IMR-90 (cell line): ENCODE measurements around the gene RRP7A. TPM values are rescaled to one million over a fixed set of nuclear protein-coding genes. Genes with fewer than 3 reads are reported as not detected.
"Not testable (repeated sequence)": the region's sequence is repeated elsewhere in the genome, so short reads cannot be mapped to it uniquely, and the experiment has no call there.

Source experiments
- ATAC-seq: fragments of 200-7000 bp; cut with Tn5 transposase; 2 replicates; pipeline ENCODE4 v1.9.1; 2020; ENCODE audit warnings: low read depth, mild to moderate bottlenecking, moderate library complexity
- BruUV-seq: library from RNA; stranded (reverse); fragments of 400-500 nt; replicated peaks from 2 replicates; lab custom pipeline; 2021; lab: Mats Ljungman, UMichigan
- CTCF ChIA-PET: fragments of 300-600 bp; formaldehyde crosslinking; extraction: SDS; loops from one replicate; lab custom pipeline; 2021; ENCODE audit warnings: antibody characterized with exemption; lab: Yijun Ruan, JAX
- POLR2A ChIA-PET: fragments of 300-600 bp; sonication (Branson Sonifier 250); formaldehyde crosslinking; loops from one replicate; lab custom pipeline; 2022; ENCODE audit warnings: antibody characterized with exemption; ENCODE audit not compliant: unreplicated experiment; lab: Charles Lee
- DNase-seq: peaks from one replicate; pipeline ENCODE4 v3.0.0; 2013
- H2AFZ ChIP-seq: replicated peaks from 2 replicates; pipeline ENCODE3; 2013; ENCODE audit warnings: low read length, mild to moderate bottlenecking; ENCODE audit not compliant: poor library complexity
- H2AK5ac ChIP-seq: 2 replicates; pipeline ENCODE4 v1.6.1; 2013; ENCODE audit warnings: low read depth, low read length, inconsistent platforms
- H2AK9ac ChIP-seq: replicated peaks from 2 replicates; pipeline ENCODE3; 2013; ENCODE audit warnings: mild to moderate bottlenecking, low read depth, low read length, moderate library complexity; ENCODE audit not compliant: poor library complexity
- H2BK120ac ChIP-seq: 2 replicates; pipeline ENCODE4 v1.6.1; 2013; ENCODE audit warnings: low read depth, low read length, inconsistent platforms
- H2BK15ac ChIP-seq: 3 replicates; pipeline ENCODE4 v1.6.1; 2013; ENCODE audit warnings: low read depth, low read length, inconsistent platforms
- H2BK20ac ChIP-seq: 2 replicates; pipeline ENCODE4 v1.6.1; 2013; ENCODE audit warnings: low read depth, mild to moderate bottlenecking, inconsistent platforms, low read length, moderate library complexity
- H2BK5ac ChIP-seq: 2 replicates; pipeline ENCODE4 v1.6.1; 2013; ENCODE audit warnings: mild to moderate bottlenecking, low read depth, low read length, inconsistent platforms; ENCODE audit not compliant: poor library complexity, severe bottlenecking
- H3K14ac ChIP-seq: replicated peaks from 2 replicates; pipeline ENCODE4 v1.6.1; 2013; ENCODE audit warnings: low read depth, low read length, inconsistent platforms
- H3K18ac ChIP-seq: 2 replicates; pipeline ENCODE4 v1.6.1; 2013; ENCODE audit warnings: low read depth, low read length, control low read depth
- H3K23ac ChIP-seq: 2 replicates; pipeline ENCODE4 v1.6.1; 2013; ENCODE audit warnings: low read depth, low read length, inconsistent platforms
- H3K27ac ChIP-seq: 2 replicates; pipeline ENCODE4 v1.5.1; 2013; ENCODE audit warnings: mild to moderate bottlenecking, control low read depth, low read length; ENCODE audit not compliant: insufficient read depth
- H3K27me3 ChIP-seq: 2 replicates; pipeline ENCODE4 v1.6.1; 2013; ENCODE audit warnings: low read length; ENCODE audit not compliant: control insufficient read depth, insufficient read depth
- H3K36me3 ChIP-seq: 2 replicates; pipeline ENCODE4 v1.6.1; 2013; ENCODE audit warnings: low read length, mixed read lengths; ENCODE audit not compliant: control insufficient read depth, insufficient read depth
- H3K4ac ChIP-seq: 2 replicates; pipeline ENCODE4 v1.6.1; 2013; ENCODE audit warnings: low read depth, low read length, inconsistent platforms
- H3K4me1 ChIP-seq: 2 replicates; pipeline ENCODE4 v1.6.1; 2013; ENCODE audit warnings: low read length, mixed read lengths; ENCODE audit not compliant: control insufficient read depth, insufficient read depth
- H3K4me2 ChIP-seq: 2 replicates; pipeline ENCODE4 v1.6.1; 2013; ENCODE audit warnings: low read depth, mild to moderate bottlenecking, control low read depth, low read length, moderate library complexity
- H3K4me3 ChIP-seq: 2 replicates; pipeline ENCODE4 v1.5.1; 2013; ENCODE audit warnings: low read depth, mild to moderate bottlenecking, control low read depth, low read length, moderate library complexity; ENCODE audit not compliant: insufficient read depth
- H3K56ac ChIP-seq: 2 replicates; pipeline ENCODE4 v1.6.1; 2013; ENCODE audit warnings: low read length, inconsistent platforms; ENCODE audit not compliant: insufficient read depth; ENCODE audit errors: extremely low read depth
- H3K79me1 ChIP-seq, 2 experiments: 2 replicates each; pipeline ENCODE4 v1.6.1; 2013; ENCODE audit warnings: low read length in 2 of 2, inconsistent platforms in 1 of 2, low read depth in 1 of 2
- H3K9ac ChIP-seq: 2 replicates; pipeline ENCODE4 v1.6.1; 2013; ENCODE audit warnings: low read depth, low read length, control low read depth
- H3K9me1 ChIP-seq: 2 replicates; pipeline ENCODE4 v1.6.1; 2013; ENCODE audit warnings: low read length, inconsistent platforms; ENCODE audit not compliant: insufficient read depth
- H3K9me3 ChIP-seq: 2 replicates; pipeline ENCODE4 v1.6.1; 2013; ENCODE audit warnings: low read length; ENCODE audit not compliant: control insufficient read depth, insufficient read depth
- H4K20me1 ChIP-seq: 2 replicates; pipeline ENCODE4 v1.6.1; 2013; ENCODE audit warnings: low read length, inconsistent platforms; ENCODE audit not compliant: insufficient read depth
- H4K5ac ChIP-seq: 2 replicates; pipeline ENCODE4 v1.6.1; 2013; ENCODE audit warnings: mild to moderate bottlenecking, low read depth, low read length, control low read depth
- H4K8ac ChIP-seq, 2 experiments: 2 replicates each; pipeline ENCODE4 v1.6.1; 2013; ENCODE audit warnings: low read depth in 2 of 2, low read length in 2 of 2, control low read depth in 1 of 2, inconsistent platforms in 1 of 2
- H4K91ac ChIP-seq: 2 replicates; pipeline ENCODE4 v1.6.1; 2013; ENCODE audit warnings: low read depth, low read length, inconsistent platforms; ENCODE audit not compliant: insufficient read depth
- WGBS, 2 experiments: methylation state at CpG; one replicate each; pipeline versions ENCODE4 v1.1.5 to v1.1.7; 2013; ENCODE audit warnings: missing lambda C conversion rate in 2 of 2; ENCODE audit not compliant: insufficient read length in 1 of 2; ENCODE audit errors: extremely low coverage in 2 of 2; 5-methylcytosine and 5-hydroxymethylcytosine counted together
- dilution Hi-C: fragments of 300-500 bp; cut with HindIII; formaldehyde crosslinking; loops from one replicate; pipeline ENCODE4 v1.14.3; 2018; ENCODE audit warnings: low sequenced_read_pairs; ENCODE audit not compliant: unreplicated experiment
- in situ Hi-C: fragments of 300-500 bp; cut with MboI; formaldehyde crosslinking; loops from 3 replicates; pipeline ENCODE4 v1.14.3; 2019; ENCODE audit warnings: low sequenced_read_pairs, inconsistent platforms, mixed read lengths
- intact Hi-C: fragments of 100-400 bp; cut with micrococcal nuclease; formaldehyde crosslinking; loops from 2 replicates; pipeline ENCODE4 v1.10.0; 2022
- polyA plus RNA-seq, 3 experiments: library from polyadenylated mRNA; depleted of rRNA; stranded (reverse); fragments of >200 nt; gene quantifications; 2 replicates each; pipeline ENCODE4 v1.2.3, GENCODE V29; 2012; ENCODE audit warnings: low replicate concordance in 1 of 3
- total RNA-seq: library from RNA; depleted of rRNA; stranded (reverse); fragments of >200 nt; gene quantifications from 2 replicates; pipeline ENCODE4 v1.2.3, GENCODE V29; 2012

RRP7A gene
- total and polyA plus RNA-seq, 2 of the 4 experiments (the other 2 are of a cell fraction): 25.5 to 29.2 TPM

DNA sequence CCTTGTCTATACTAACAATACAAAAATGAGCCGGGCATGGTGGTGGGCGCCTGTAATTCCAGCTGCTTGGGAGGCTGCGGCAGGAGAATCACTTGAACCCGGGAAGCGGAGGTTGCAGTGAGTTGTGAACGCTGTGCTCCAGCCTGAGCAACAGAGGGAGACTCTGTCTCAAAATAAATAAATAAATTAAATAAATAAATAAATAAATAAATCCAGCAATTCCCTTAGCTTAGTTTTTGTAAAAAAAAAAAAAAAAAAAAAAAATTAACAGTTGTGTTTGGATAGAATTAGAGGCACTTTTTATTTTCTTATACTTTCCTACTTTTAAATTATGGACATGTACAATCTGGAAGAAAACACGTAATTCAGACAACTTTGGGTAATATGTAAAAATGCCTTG, 2.5 kb downstream of the RRP7A start:
- H2AFZ ChIP-seq, H3K4ac ChIP-seq, POLR2A ChIA-PET, dilution Hi-C loops, H2BK5ac ChIP-seq, H2AK5ac ChIP-seq, ATAC-seq, H2BK20ac ChIP-seq, H3K27me3 ChIP-seq, H3K9me1 ChIP-seq, H4K20me1 ChIP-seq, H3K27ac ChIP-seq, H3K23ac ChIP-seq, H2AK9ac ChIP-seq, DNase-seq, H3K18ac ChIP-seq, intact Hi-C loops, H2BK15ac ChIP-seq, H4K91ac ChIP-seq, H3K14ac ChIP-seq, H3K4me1 ChIP-seq, H4K5ac ChIP-seq, H3K9me3 ChIP-seq, H3K4me2 ChIP-seq, H2BK120ac ChIP-seq, BruUV-seq, H3K56ac ChIP-seq, H4K8ac ChIP-seq, in situ Hi-C loops, H3K4me3 ChIP-seq, H3K9ac ChIP-seq: not testable (repeated sequence)
- Histone ChIP-seq H3K79me1 (peaks cover 0 to 16% of the 10 kb centered on the region in 2 experiments; a peak in 1 of 4 replicates), H3K36me3 (peaks cover 22% of the 10 kb centered on the region)
- CTCF ChIA-PET: interaction anchor here (0.7 kb wide), 1 partner anchor 1652 kb away, joined by 5 read pairs; no protein-coding TSS in a partner anchor
- no CpG with 5 or more reads among the region's 7 CpGs for WGBS, 2 experiments
